ENCODE results near the gene OSTF1.

The OSTF1 gene

GRCh38 chr9:75130621-75131230, 42.4 kb downstream of the OSTF1 start:
- Histone ChIP-seq H3K4me1 (ENCODE audit: control insufficient read depth, low read depth, low read length) (no peaks in the 10 kb centered on the region), H3K27ac (ENCODE audit: low read length) (no peak overlapping the region), H3K9me3 (ENCODE audit: control insufficient read depth, low read depth, low read length) (no peaks in the 10 kb centered on the region), H3K4me3 (ENCODE audit: low read length) (no peak overlapping the region), H3K36me3 (ENCODE audit: control insufficient read depth, low read depth, low read length) (no peaks in the 10 kb centered on the region), H3K9ac (ENCODE audit: low read length) (no peak overlapping the region), H3K27me3 (ENCODE audit: control insufficient read depth, insufficient read depth, low read length) (no peaks in the 10 kb centered on the region)

GRCh38 chr9:75131700-75132099, 43.4 kb downstream of the OSTF1 start:
- Histone ChIP-seq H3K4me3 (ENCODE audit: low read length) (no peak overlapping the region), H3K9ac (ENCODE audit: low read length) (no peak overlapping the region), H3K27ac (ENCODE audit: low read length) (no peak overlapping the region), H3K4me1 (ENCODE audit: control insufficient read depth, low read depth, low read length) (no peaks in the 10 kb centered on the region), H3K27me3 (ENCODE audit: control insufficient read depth, insufficient read depth, low read length) (no peaks in the 10 kb centered on the region), H3K36me3 (ENCODE audit: control insufficient read depth, low read depth, low read length) (no peaks in the 10 kb centered on the region), H3K9me3 (ENCODE audit: control insufficient read depth, low read depth, low read length) (no peaks in the 10 kb centered on the region)

- no peaks in the 10 kb centered on the region for H3K27me3 ChIP-seq (ENCODE audit: control insufficient read depth, insufficient read depth, low read length)
- no peaks in the 10 kb centered on the region for H3K9me3 ChIP-seq (ENCODE audit: control insufficient read depth, low read depth, low read length)
- H3K27ac ChIP-seq (ENCODE audit: low read length): no peak overlapping the region
- H3K9ac ChIP-seq (ENCODE audit: low read length): no peak overlapping the region
- no peak overlapping the region for H3K4me3 ChIP-seq (ENCODE audit: low read length)
- no peaks in the 10 kb centered on the region for H3K36me3 ChIP-seq (ENCODE audit: control insufficient read depth, low read depth, low read length)
- no peaks in the 10 kb centered on the region for H3K4me1 ChIP-seq (ENCODE audit: control insufficient read depth, low read depth, low read length)
Observed at GRCh38 chr9:75132244-75132643, 43.9 kb downstream of the OSTF1 start.

- no peaks in the 10 kb centered on the region for H3K27me3 ChIP-seq (ENCODE audit: control insufficient read depth, insufficient read depth, low read length)
- no peaks in the 10 kb centered on the region for H3K4me1 ChIP-seq (ENCODE audit: control insufficient read depth, low read depth, low read length)
- no peak overlapping the region for H3K27ac ChIP-seq (ENCODE audit: low read length)
- no peaks in the 10 kb centered on the region for H3K9me3 ChIP-seq (ENCODE audit: control insufficient read depth, low read depth, low read length)
- H3K4me3 ChIP-seq (ENCODE audit: low read length): no peak overlapping the region
- no peak overlapping the region for H3K9ac ChIP-seq (ENCODE audit: low read length)
- H3K36me3 ChIP-seq (ENCODE audit: control insufficient read depth, low read depth, low read length): no peaks in the 10 kb centered on the region
Observed at GRCh38 chr9:75133396-75133795, 45.1 kb downstream of the OSTF1 start.

GRCh38 chr9:75134495-75134894, 46.2 kb downstream of the OSTF1 start:
- H3K27me3 ChIP-seq (ENCODE audit: control insufficient read depth, insufficient read depth, low read length): no peaks in the 10 kb centered on the region
- no peaks in the 10 kb centered on the region for H3K36me3 ChIP-seq (ENCODE audit: control insufficient read depth, low read depth, low read length)
- no peak overlapping the region for H3K27ac ChIP-seq (ENCODE audit: low read length)
- H3K4me3 ChIP-seq (ENCODE audit: low read length): no peak overlapping the region
- no peaks in the 10 kb centered on the region for H3K4me1 ChIP-seq (ENCODE audit: control insufficient read depth, low read depth, low read length)
- no peak overlapping the region for H3K9ac ChIP-seq (ENCODE audit: low read length)
- no peaks in the 10 kb centered on the region for H3K9me3 ChIP-seq (ENCODE audit: control insufficient read depth, low read depth, low read length)

GRCh38 chr9:75138260-75139040, 50.1 kb downstream of the OSTF1 start:
- Histone ChIP-seq H3K4me1 (ENCODE audit: control insufficient read depth, low read depth, low read length) (no peaks in the 10 kb centered on the region), H3K36me3 (ENCODE audit: control insufficient read depth, low read depth, low read length) (no peaks in the 10 kb centered on the region), H3K4me3 (ENCODE audit: low read length) (no peak overlapping the region), H3K9me3 (ENCODE audit: control insufficient read depth, low read depth, low read length) (no peaks in the 10 kb centered on the region), H3K27me3 (ENCODE audit: control insufficient read depth, insufficient read depth, low read length) (no peaks in the 10 kb centered on the region), H3K9ac (ENCODE audit: low read length) (no peak overlapping the region), H3K27ac (ENCODE audit: low read length) (no peak overlapping the region)

- Histone ChIP-seq H3K9me3 (ENCODE audit: control insufficient read depth, low read depth, low read length) (no peaks in the 10 kb centered on the region), H3K27me3 (ENCODE audit: control insufficient read depth, insufficient read depth, low read length) (no peaks in the 10 kb centered on the region), H3K27ac (ENCODE audit: low read length) (no peak overlapping the region), H3K4me1 (ENCODE audit: control insufficient read depth, low read depth, low read length) (no peaks in the 10 kb centered on the region), H3K4me3 (ENCODE audit: low read length) (no peak overlapping the region), H3K36me3 (ENCODE audit: control insufficient read depth, low read depth, low read length) (no peaks in the 10 kb centered on the region), H3K9ac (ENCODE audit: low read length) (no peak overlapping the region)
Observed at GRCh38 chr9:75139201-75139600, 50.9 kb downstream of the OSTF1 start.

GRCh38 chr9:75140261-75140660, 51.9 kb downstream of the OSTF1 start:
- Histone ChIP-seq H3K36me3 (ENCODE audit: control insufficient read depth, low read depth, low read length) (no peaks in the 10 kb centered on the region), H3K9ac (ENCODE audit: low read length) (no peak overlapping the region), H3K27me3 (ENCODE audit: control insufficient read depth, insufficient read depth, low read length) (no peaks in the 10 kb centered on the region), H3K4me3 (ENCODE audit: low read length) (no peak overlapping the region), H3K4me1 (ENCODE audit: control insufficient read depth, low read depth, low read length) (no peaks in the 10 kb centered on the region), H3K9me3 (ENCODE audit: control insufficient read depth, low read depth, low read length) (no peaks in the 10 kb centered on the region), H3K27ac (ENCODE audit: low read length) (no peak overlapping the region)

- H3K4me1 ChIP-seq (ENCODE audit: control insufficient read depth, low read depth, low read length): no peaks in the 10 kb centered on the region
- no peaks in the 10 kb centered on the region for H3K9me3 ChIP-seq (ENCODE audit: control insufficient read depth, low read depth, low read length)
- no peak overlapping the region for H3K9ac ChIP-seq (ENCODE audit: low read length)
- H3K27me3 ChIP-seq (ENCODE audit: control insufficient read depth, insufficient read depth, low read length): no peaks in the 10 kb centered on the region
- no peak overlapping the region for H3K4me3 ChIP-seq (ENCODE audit: low read length)
- H3K36me3 ChIP-seq (ENCODE audit: control insufficient read depth, low read depth, low read length): no peaks in the 10 kb centered on the region
- no peak overlapping the region for H3K27ac ChIP-seq (ENCODE audit: low read length)
Observed at GRCh38 chr9:75142202-75142601, 53.9 kb downstream of the OSTF1 start.

- Histone ChIP-seq H3K27me3 (ENCODE audit: control insufficient read depth, insufficient read depth, low read length) (no peaks in the 10 kb centered on the region), H3K4me1 (ENCODE audit: control insufficient read depth, low read depth, low read length) (no peaks in the 10 kb centered on the region), H3K9ac (ENCODE audit: low read length) (no peak overlapping the region), H3K9me3 (ENCODE audit: control insufficient read depth, low read depth, low read length) (no peaks in the 10 kb centered on the region), H3K27ac (ENCODE audit: low read length) (no peak overlapping the region), H3K36me3 (ENCODE audit: control insufficient read depth, low read depth, low read length) (no peaks in the 10 kb centered on the region), H3K4me3 (ENCODE audit: low read length) (no peak overlapping the region)
Observed at GRCh38 chr9:75146229-75146628, 57.9 kb downstream of the OSTF1 start.

GRCh38 chr9:75147638-75148037, 59.3 kb downstream of the OSTF1 start:
- H3K36me3 ChIP-seq (ENCODE audit: control insufficient read depth, low read depth, low read length): no peaks in the 10 kb centered on the region
- no peaks in the 10 kb centered on the region for H3K9me3 ChIP-seq (ENCODE audit: control insufficient read depth, low read depth, low read length)
- H3K4me3 ChIP-seq (ENCODE audit: low read length): no peak overlapping the region
- H3K4me1 ChIP-seq (ENCODE audit: control insufficient read depth, low read depth, low read length): no peaks in the 10 kb centered on the region
- no peaks in the 10 kb centered on the region for H3K27me3 ChIP-seq (ENCODE audit: control insufficient read depth, insufficient read depth, low read length)
- no peak overlapping the region for H3K9ac ChIP-seq (ENCODE audit: low read length)
- H3K27ac ChIP-seq (ENCODE audit: low read length): no peak overlapping the region

- no peaks in the 10 kb centered on the region for H3K27me3 ChIP-seq (ENCODE audit: control insufficient read depth, insufficient read depth, low read length)
Observed at GRCh38 chr9:75148561-75148960, 60.2 kb downstream of the OSTF1 start.

More at GRCh38 chr9:75148561-75148960, 60.2 kb downstream of the OSTF1 start:
- Histone ChIP-seq H3K4me1 (ENCODE audit: control insufficient read depth, low read depth, low read length) (no peaks in the 10 kb centered on the region), H3K4me3 (ENCODE audit: low read length) (no peak overlapping the region), H3K9me3 (ENCODE audit: control insufficient read depth, low read depth, low read length) (no peaks in the 10 kb centered on the region), H3K36me3 (ENCODE audit: control insufficient read depth, low read depth, low read length) (no peaks in the 10 kb centered on the region), H3K9ac (ENCODE audit: low read length) (no peak overlapping the region), H3K27ac (ENCODE audit: low read length) (no peak overlapping the region)
